HCT116 (cell line): ENCODE measurements around the gene CCDC183. TPM values are rescaled to one million over a fixed set of nuclear protein-coding genes. Genes with fewer than 3 reads are reported as not detected.

Experiments
- ATAC-seq: fragments of 200-7000 bp; cut with Tn5 transposase; 2 replicates; pipeline ENCODE4 v1.9.1; 2020; ENCODE audit warnings: mild to moderate bottlenecking, moderate library complexity
- BruUV-seq: library from RNA; stranded (reverse); fragments of 400-500 nt; replicated peaks from 2 replicates; lab custom pipeline; 2021; lab: Mats Ljungman, UMichigan
- CTCF ChIA-PET: fragments of 300-600 bp; sonication (Branson Sonifier 250); formaldehyde crosslinking; loops from one replicate; lab custom pipeline; 2021; ENCODE audit warnings: antibody characterized with exemption; lab: Charles Lee
- POLR2A ChIA-PET: fragments of 300-600, 350-600 bp; sonication (Branson Sonifier 250); formaldehyde crosslinking; loops from one replicate; lab custom pipeline; 2021; ENCODE audit warnings: antibody characterized with exemption; lab: Charles Lee
- RAD21 ChIA-PET, 2 experiments: fragments of 300-600 bp; sonication (Branson Sonifier 250); formaldehyde crosslinking; loops; one replicate each; lab custom pipeline; 2023; ENCODE audit warnings: low total read pairs in 2 of 2; ENCODE audit not compliant: uncharacterized antibody in 2 of 2, unreplicated experiment in 2 of 2, low non-redundant PET in 1 of 2; lab: Charles Lee
- DNase-seq: peaks from one replicate; pipeline ENCODE4 v3.0.0-alpha.2; 2010; ENCODE audit warnings: low read depth, low spot score
- H2AFZ ChIP-seq: fragments of 200-600 bp; shearing (Covaris generic), sonication (generic); 2 replicates; pipeline ENCODE4 v1.6.1; 2017; ENCODE audit warnings: low read depth, mixed run types, mixed read lengths, antibody characterized with exemption, low read length; ENCODE audit not compliant: poor library complexity, severe bottlenecking
- H3K27ac ChIP-seq: 2 replicates; pipeline ENCODE4 v1.5.1; 2012; ENCODE audit warnings: low read depth, low read length
- H3K27me3 ChIP-seq: fragments of 200-600 bp; sonication (generic); 2 replicates; pipeline ENCODE4 v1.6.1; 2016; ENCODE audit warnings: mixed run types, low read length, mixed read lengths; ENCODE audit not compliant: insufficient read depth
- H3K36me3 ChIP-seq, 2 experiments: fragments of 200-500 bp in 1 of 2; fragments of 200-600 bp in 1 of 2; sonication (Bioruptor generic) in 1 of 2; sonication (generic) in 1 of 2; 2 replicates each; pipeline versions ENCODE4 v1.5.1 to v1.6.1; 2014 to 2016; ENCODE audit warnings: low read length in 2 of 2, inconsistent platforms in 1 of 2, mixed read lengths in 1 of 2, mixed run types in 1 of 2; ENCODE audit not compliant: insufficient read depth in 2 of 2, control insufficient read depth in 1 of 2
- H3K4me1 ChIP-seq, 2 experiments: fragments of 200-600 bp in 1 of 2; sonication (generic) in 1 of 2; 2 replicates each; pipeline versions ENCODE4 v1.5.1 to v1.6.1; 2012 to 2017; ENCODE audit warnings: low read length in 2 of 2, inconsistent platforms in 1 of 2, mild to moderate bottlenecking in 1 of 2, mixed read lengths in 1 of 2, mixed run types in 1 of 2, moderate library complexity in 1 of 2; ENCODE audit not compliant: insufficient read depth in 2 of 2, control insufficient read depth in 1 of 2
- H3K4me2 ChIP-seq: fragments of 200-600 bp; sonication (generic); 2 replicates; pipeline ENCODE4 v1.6.1; 2017; ENCODE audit warnings: mixed run types, low read length, mixed read lengths
- H3K4me3 ChIP-seq, 2 experiments: fragments of 200-600 bp in 1 of 2; sonication (generic) in 1 of 2; replicated peaks in 1 of 2; 2 replicates each; pipeline ENCODE4 v1.5.1; 2011 to 2016; ENCODE audit warnings: low read length in 2 of 2, control low read depth in 1 of 2, low read depth in 1 of 2, mild to moderate bottlenecking in 1 of 2, mixed read lengths in 1 of 2, mixed run types in 1 of 2
- H3K79me2 ChIP-seq: fragments of 200-600 bp; sonication (generic); 2 replicates; pipeline ENCODE4 v1.6.1; 2017; ENCODE audit warnings: mild to moderate bottlenecking, mixed run types, low read length, moderate library complexity, mixed read lengths; ENCODE audit not compliant: insufficient read depth
- H3K9ac ChIP-seq: fragments of 200-600 bp; sonication (generic); 2 replicates; pipeline ENCODE4 v1.6.1; 2016; ENCODE audit warnings: low read length, mixed read lengths
- H3K9me2 ChIP-seq: fragments of 200-600 bp; sonication (generic), shearing (Covaris generic); 2 replicates; pipeline ENCODE4 v1.6.1; 2017; ENCODE audit warnings: mixed run types, mild to moderate bottlenecking, moderate library complexity; ENCODE audit not compliant: insufficient read depth
- H3K9me3 ChIP-seq, 2 experiments: fragments of 200-500 bp in 1 of 2; fragments of 200-600 bp in 1 of 2; sonication (Bioruptor generic) in 1 of 2; sonication (generic) in 1 of 2; 2 replicates each; pipeline ENCODE4 v1.6.1; 2014 to 2017; ENCODE audit warnings: low read length in 2 of 2, mixed read lengths in 2 of 2, inconsistent platforms in 1 of 2, low read depth in 1 of 2, mild to moderate bottlenecking in 1 of 2, mixed run types in 1 of 2, moderate library complexity in 1 of 2; ENCODE audit not compliant: control insufficient read depth in 1 of 2, insufficient read depth in 1 of 2
- H4K20me1 ChIP-seq: fragments of 200-600 bp; sonication (generic), shearing (Covaris generic); 2 replicates; pipeline ENCODE4 v1.6.1; 2017; ENCODE audit warnings: mixed run types, mild to moderate bottlenecking, moderate library complexity; ENCODE audit not compliant: insufficient read depth
- CBX3 ChIP-seq: IDR thresholded peaks from 2 replicates; pipeline ENCODE4 v1.6.1; 2012; ENCODE audit warnings: low read depth
- EGR1 ChIP-seq: IDR thresholded peaks from 2 replicates; pipeline ENCODE4 v1.6.1; 2012; ENCODE audit warnings: low read depth
- ELF1 ChIP-seq: IDR thresholded peaks from 2 replicates; pipeline ENCODE4 v1.6.1; 2012; ENCODE audit warnings: low read depth, borderline replicate concordance
- EZH2phosphoT487 ChIP-seq: fragments of 200-600 bp; IDR thresholded peaks from 2 replicates; pipeline ENCODE4 v1.6.1; 2018; ENCODE audit warnings: antibody characterized with exemption, borderline replicate concordance
- FOSL1 ChIP-seq: IDR thresholded peaks from 2 replicates; pipeline ENCODE4 v1.6.1; 2012; ENCODE audit warnings: low read depth
- JUND ChIP-seq: IDR thresholded peaks from 2 replicates; pipeline ENCODE4 v1.6.1; 2012
- POLR2A ChIP-seq: IDR thresholded peaks from 2 replicates; pipeline ENCODE4 v1.7.0; 2011; ENCODE audit warnings: borderline replicate concordance; ENCODE audit not compliant: insufficient read depth, insufficient read length; ENCODE audit errors: extremely low read depth
- POLR2AphosphoS5 ChIP-seq: IDR thresholded peaks from 2 replicates; pipeline ENCODE4 v1.6.1; 2011; ENCODE audit warnings: mild to moderate bottlenecking, low read depth, low read length, moderate library complexity
- RAD21 ChIP-seq: IDR thresholded peaks from 2 replicates; pipeline ENCODE4 v1.6.1; 2012; ENCODE audit warnings: low read depth, mild to moderate bottlenecking
- SIN3A ChIP-seq: IDR thresholded peaks from 2 replicates; pipeline ENCODE4 v1.6.1; 2012; ENCODE audit warnings: low read depth
- SP1 ChIP-seq: IDR thresholded peaks from 2 replicates; pipeline ENCODE4 v1.6.1; 2012; ENCODE audit warnings: low read depth
- TCF7L2 ChIP-seq: IDR thresholded peaks from 2 replicates; pipeline ENCODE4 v1.7.0; 2011; ENCODE audit warnings: borderline replicate concordance, inconsistent platforms; ENCODE audit not compliant: insufficient read depth, insufficient read length; ENCODE audit errors: extremely low read depth
- ZFX ChIP-seq: fragments of 450-650 bp; IDR thresholded peaks from 2 replicates; pipeline ENCODE4 v1.6.1; 2017
- intact Hi-C: fragments of 100-400 bp; cut with micrococcal nuclease; formaldehyde crosslinking; loops from 2 replicates; pipeline ENCODE4 v1.10.0; 2022
- total RNA-seq: library from RNA; stranded (reverse); gene quantifications from one replicate; pipeline ENCODE4 v1.2.1, GENCODE V29; 2021; ENCODE audit not compliant: unreplicated experiment
- TF ChIP-seq, protein P1 (sequence below): IDR thresholded peaks from 2 replicates; pipeline ENCODE4 v1.6.1; 2012
- TF ChIP-seq, protein P2 (sequence below): IDR thresholded peaks from 2 replicates; pipeline ENCODE4 v1.6.1; 2012; ENCODE audit warnings: low read depth
- TF ChIP-seq, protein P3 (sequence below): IDR thresholded peaks from 2 replicates; pipeline ENCODE4 v1.6.1; 2011; ENCODE audit warnings: mild to moderate bottlenecking, low read length, moderate library complexity; ENCODE audit not compliant: insufficient replicate concordance; ENCODE audit errors: extremely low read depth
- TF ChIP-seq, protein P4 (sequence below): IDR thresholded peaks from 2 replicates; pipeline ENCODE4 v1.6.1; 2012

The CCDC183 gene
- total RNA-seq, 1 experiment from 2014 or later: 2.8 TPM

DNA sequence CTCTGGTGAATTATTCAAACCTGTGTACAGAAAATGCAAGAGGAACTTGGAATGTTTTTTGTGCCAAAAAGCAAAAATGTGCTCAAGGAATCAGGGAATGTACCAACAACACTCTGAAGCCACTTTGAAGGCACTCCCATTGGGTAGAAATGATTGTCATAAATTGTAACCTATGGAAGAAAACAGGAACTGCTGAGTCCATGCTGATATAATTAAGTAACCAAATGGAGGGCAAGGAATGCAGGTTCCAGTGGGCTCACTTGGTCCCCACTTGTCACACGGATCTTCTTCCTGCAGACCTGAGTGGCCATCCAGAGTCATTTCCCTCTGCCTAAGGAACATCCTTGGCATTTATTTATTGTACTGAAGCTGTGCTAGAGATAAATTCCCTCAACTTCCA, 44.9 kb upstream of the CCDC183 start:
- Histone ChIP-seq H3K9me3 (peaks cover 4 to 19% of the 10 kb centered on the region in 2 experiments; a peak in 3 of 4 replicates), H3K27ac (no peak overlapping the region), H3K4me1 (no peaks in the 10 kb centered on the region), H3K79me2 (no peaks in the 10 kb centered on the region), H3K36me3 (no peaks in the 10 kb centered on the region), H3K27me3 (no peaks in the 10 kb centered on the region), H3K4me3 (no peak overlapping the region), H2AFZ (no peak overlapping the region), H3K9me2 (no peaks in the 10 kb centered on the region), H3K9ac (no peak overlapping the region), H4K20me1 (no peaks in the 10 kb centered on the region), H3K4me2 (no peak overlapping the region)
- ChIA-PET RAD21 (no interaction called here), POLR2A (no interaction called here), CTCF (no interaction called here)
- no peak for TF ChIP-seq JUND
- no peak for DNase-seq
- intact Hi-C loops: no loop called here
- BruUV-seq: no TSS peak
- ATAC-seq: no peak

DNA sequence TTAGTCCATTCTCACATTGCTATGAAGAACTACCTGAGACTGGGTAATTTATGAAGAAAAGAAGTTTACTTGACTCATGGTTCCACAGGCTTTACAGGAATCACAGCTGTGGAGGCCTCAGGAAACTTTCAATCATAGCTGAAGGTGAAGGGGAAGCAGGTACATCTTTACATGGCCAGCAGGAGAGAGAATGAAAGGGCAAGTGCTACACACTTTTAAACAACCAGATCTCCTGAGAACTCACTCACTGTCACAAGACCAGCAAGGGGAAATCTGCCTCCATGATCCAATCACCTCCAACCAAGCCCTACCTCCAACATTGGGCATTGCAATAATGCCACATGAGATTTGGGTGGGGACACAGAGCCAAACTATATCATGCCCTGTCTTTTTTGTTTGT, 44.3 kb upstream of the CCDC183 start:
- peaks cover 4 to 22% of the 10 kb centered on the region in 2 experiments; a peak in 3 of 4 replicates for H3K9me3 ChIP-seq
- no peak overlapping the region for H2AFZ ChIP-seq
- RAD21 ChIA-PET: no interaction called here
- no peaks in the 10 kb centered on the region for H3K36me3 ChIP-seq
- H3K27me3 ChIP-seq: no peaks in the 10 kb centered on the region
- no peak overlapping the region for H3K4me3 ChIP-seq
- POLR2A ChIA-PET: no interaction called here
- no peak overlapping the region for H3K9ac ChIP-seq
- no peak overlapping the region for H3K4me2 ChIP-seq
- ATAC-seq: no peak
- BruUV-seq: no TSS peak
- H3K79me2 ChIP-seq: no peaks in the 10 kb centered on the region
- H3K9me2 ChIP-seq: no peaks in the 10 kb centered on the region
- intact Hi-C loops: no loop called here
- no peak overlapping the region for H3K27ac ChIP-seq
- no peaks in the 10 kb centered on the region for H3K4me1 ChIP-seq
- CTCF ChIA-PET: no interaction called here
- DNase-seq: no peak
- no peaks in the 10 kb centered on the region for H4K20me1 ChIP-seq
- TF ChIP-seq SP1: no peak
- no peak for TF ChIP-seq FOSL1
- TF ChIP-seq SIN3A: no peak
- TF ChIP-seq RAD21: no peak
- TF ChIP-seq ELF1: no peak
- TF ChIP-seq, protein P1, sequence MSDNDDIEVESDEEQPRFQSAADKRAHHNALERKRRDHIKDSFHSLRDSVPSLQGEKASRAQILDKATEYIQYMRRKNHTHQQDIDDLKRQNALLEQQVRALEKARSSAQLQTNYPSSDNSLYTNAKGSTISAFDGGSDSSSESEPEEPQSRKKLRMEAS: no peak
- no peak for TF ChIP-seq POLR2AphosphoS5
- no peak for TF ChIP-seq ZFX
- TF ChIP-seq, protein P2, sequence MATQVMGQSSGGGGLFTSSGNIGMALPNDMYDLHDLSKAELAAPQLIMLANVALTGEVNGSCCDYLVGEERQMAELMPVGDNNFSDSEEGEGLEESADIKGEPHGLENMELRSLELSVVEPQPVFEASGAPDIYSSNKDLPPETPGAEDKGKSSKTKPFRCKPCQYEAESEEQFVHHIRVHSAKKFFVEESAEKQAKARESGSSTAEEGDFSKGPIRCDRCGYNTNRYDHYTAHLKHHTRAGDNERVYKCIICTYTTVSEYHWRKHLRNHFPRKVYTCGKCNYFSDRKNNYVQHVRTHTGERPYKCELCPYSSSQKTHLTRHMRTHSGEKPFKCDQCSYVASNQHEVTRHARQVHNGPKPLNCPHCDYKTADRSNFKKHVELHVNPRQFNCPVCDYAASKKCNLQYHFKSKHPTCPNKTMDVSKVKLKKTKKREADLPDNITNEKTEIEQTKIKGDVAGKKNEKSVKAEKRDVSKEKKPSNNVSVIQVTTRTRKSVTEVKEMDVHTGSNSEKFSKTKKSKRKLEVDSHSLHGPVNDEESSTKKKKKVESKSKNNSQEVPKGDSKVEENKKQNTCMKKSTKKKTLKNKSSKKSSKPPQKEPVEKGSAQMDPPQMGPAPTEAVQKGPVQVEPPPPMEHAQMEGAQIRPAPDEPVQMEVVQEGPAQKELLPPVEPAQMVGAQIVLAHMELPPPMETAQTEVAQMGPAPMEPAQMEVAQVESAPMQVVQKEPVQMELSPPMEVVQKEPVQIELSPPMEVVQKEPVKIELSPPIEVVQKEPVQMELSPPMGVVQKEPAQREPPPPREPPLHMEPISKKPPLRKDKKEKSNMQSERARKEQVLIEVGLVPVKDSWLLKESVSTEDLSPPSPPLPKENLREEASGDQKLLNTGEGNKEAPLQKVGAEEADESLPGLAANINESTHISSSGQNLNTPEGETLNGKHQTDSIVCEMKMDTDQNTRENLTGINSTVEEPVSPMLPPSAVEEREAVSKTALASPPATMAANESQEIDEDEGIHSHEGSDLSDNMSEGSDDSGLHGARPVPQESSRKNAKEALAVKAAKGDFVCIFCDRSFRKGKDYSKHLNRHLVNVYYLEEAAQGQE: no peak
- TF ChIP-seq EZH2phosphoT487: no peak
- TF ChIP-seq TCF7L2: no peak
- no peak; the same call in 1 of the 2 replicates for TF ChIP-seq CBX3
- no peak for TF ChIP-seq POLR2A
- TF ChIP-seq JUND: no peak
- TF ChIP-seq, protein P3, sequence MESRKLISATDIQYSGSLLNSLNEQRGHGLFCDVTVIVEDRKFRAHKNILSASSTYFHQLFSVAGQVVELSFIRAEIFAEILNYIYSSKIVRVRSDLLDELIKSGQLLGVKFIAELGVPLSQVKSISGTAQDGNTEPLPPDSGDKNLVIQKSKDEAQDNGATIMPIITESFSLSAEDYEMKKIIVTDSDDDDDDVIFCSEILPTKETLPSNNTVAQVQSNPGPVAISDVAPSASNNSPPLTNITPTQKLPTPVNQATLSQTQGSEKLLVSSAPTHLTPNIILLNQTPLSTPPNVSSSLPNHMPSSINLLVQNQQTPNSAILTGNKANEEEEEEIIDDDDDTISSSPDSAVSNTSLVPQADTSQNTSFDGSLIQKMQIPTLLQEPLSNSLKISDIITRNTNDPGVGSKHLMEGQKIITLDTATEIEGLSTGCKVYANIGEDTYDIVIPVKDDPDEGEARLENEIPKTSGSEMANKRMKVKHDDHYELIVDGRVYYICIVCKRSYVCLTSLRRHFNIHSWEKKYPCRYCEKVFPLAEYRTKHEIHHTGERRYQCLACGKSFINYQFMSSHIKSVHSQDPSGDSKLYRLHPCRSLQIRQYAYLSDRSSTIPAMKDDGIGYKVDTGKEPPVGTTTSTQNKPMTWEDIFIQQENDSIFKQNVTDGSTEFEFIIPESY: no peak
- TF ChIP-seq EGR1: no peak
- TF ChIP-seq, protein P4, sequence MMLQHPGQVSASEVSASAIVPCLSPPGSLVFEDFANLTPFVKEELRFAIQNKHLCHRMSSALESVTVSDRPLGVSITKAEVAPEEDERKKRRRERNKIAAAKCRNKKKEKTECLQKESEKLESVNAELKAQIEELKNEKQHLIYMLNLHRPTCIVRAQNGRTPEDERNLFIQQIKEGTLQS: no peak
